HL-60 (cell line): ENCODE data around the gene CTNND2.

Experiments
- POLR2AphosphoS5 ChIP-seq: IDR thresholded peaks from 2 replicates; pipeline ENCODE4 v1.6.1; 2012; ENCODE audit warnings: low read depth
- SPI1 ChIP-seq: IDR thresholded peaks from 2 replicates; pipeline ENCODE4 v1.6.1; 2012; ENCODE audit warnings: low read depth, mild to moderate bottlenecking, borderline replicate concordance
- TF ChIP-seq, protein P1 (sequence below): IDR thresholded peaks from one replicate; pipeline ENCODE4 v1.5.1; 2011; ENCODE audit warnings: low read length, control low read depth, inconsistent platforms; ENCODE audit not compliant: insufficient read depth
- TF ChIP-seq, protein P2 (sequence below): IDR thresholded peaks from 2 replicates; pipeline ENCODE4 v1.6.1; 2012; ENCODE audit warnings: low read depth; ENCODE audit not compliant: insufficient replicate concordance

DNA sequence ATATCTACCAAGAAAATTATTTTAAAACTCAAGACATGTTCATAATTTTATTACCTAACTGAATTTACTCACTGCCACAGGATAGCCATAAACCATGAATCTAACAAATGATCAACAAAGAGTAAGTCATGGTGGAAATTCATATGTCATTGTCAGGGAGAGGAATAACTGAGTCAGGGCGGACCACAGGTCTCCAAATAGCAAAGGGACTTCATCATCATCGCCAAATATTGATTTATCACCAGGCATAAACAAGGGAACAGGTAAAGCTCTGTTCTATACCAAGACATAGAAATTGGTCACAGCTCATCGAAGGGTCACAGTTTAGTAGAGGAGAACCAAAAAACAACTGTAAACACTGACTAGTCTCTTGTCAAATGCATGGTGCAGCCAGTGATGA lies 94.8 kb downstream of the CTNND2 start:
- TF ChIP-seq POLR2AphosphoS5 (no peak), SPI1 (no peak)
- TF ChIP-seq, protein P1, sequence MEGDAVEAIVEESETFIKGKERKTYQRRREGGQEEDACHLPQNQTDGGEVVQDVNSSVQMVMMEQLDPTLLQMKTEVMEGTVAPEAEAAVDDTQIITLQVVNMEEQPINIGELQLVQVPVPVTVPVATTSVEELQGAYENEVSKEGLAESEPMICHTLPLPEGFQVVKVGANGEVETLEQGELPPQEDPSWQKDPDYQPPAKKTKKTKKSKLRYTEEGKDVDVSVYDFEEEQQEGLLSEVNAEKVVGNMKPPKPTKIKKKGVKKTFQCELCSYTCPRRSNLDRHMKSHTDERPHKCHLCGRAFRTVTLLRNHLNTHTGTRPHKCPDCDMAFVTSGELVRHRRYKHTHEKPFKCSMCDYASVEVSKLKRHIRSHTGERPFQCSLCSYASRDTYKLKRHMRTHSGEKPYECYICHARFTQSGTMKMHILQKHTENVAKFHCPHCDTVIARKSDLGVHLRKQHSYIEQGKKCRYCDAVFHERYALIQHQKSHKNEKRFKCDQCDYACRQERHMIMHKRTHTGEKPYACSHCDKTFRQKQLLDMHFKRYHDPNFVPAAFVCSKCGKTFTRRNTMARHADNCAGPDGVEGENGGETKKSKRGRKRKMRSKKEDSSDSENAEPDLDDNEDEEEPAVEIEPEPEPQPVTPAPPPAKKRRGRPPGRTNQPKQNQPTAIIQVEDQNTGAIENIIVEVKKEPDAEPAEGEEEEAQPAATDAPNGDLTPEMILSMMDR = no peak
- TF ChIP-seq, protein P2, sequence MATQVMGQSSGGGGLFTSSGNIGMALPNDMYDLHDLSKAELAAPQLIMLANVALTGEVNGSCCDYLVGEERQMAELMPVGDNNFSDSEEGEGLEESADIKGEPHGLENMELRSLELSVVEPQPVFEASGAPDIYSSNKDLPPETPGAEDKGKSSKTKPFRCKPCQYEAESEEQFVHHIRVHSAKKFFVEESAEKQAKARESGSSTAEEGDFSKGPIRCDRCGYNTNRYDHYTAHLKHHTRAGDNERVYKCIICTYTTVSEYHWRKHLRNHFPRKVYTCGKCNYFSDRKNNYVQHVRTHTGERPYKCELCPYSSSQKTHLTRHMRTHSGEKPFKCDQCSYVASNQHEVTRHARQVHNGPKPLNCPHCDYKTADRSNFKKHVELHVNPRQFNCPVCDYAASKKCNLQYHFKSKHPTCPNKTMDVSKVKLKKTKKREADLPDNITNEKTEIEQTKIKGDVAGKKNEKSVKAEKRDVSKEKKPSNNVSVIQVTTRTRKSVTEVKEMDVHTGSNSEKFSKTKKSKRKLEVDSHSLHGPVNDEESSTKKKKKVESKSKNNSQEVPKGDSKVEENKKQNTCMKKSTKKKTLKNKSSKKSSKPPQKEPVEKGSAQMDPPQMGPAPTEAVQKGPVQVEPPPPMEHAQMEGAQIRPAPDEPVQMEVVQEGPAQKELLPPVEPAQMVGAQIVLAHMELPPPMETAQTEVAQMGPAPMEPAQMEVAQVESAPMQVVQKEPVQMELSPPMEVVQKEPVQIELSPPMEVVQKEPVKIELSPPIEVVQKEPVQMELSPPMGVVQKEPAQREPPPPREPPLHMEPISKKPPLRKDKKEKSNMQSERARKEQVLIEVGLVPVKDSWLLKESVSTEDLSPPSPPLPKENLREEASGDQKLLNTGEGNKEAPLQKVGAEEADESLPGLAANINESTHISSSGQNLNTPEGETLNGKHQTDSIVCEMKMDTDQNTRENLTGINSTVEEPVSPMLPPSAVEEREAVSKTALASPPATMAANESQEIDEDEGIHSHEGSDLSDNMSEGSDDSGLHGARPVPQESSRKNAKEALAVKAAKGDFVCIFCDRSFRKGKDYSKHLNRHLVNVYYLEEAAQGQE = no peak
